ENCODE measurements around the gene IL5. TPM values are rescaled to one million over a fixed set of nuclear protein-coding genes. Genes with fewer than 3 reads are reported as not detected.
"Not testable (repeated sequence)": the region's sequence is repeated elsewhere in the genome, so short reads cannot be mapped to it uniquely, and the experiment has no call there.

Gene IL5
- total RNA-seq, 2 experiments from 2014 or later: not detected

- TF ChIP-seq EZH2phosphoT487 (IDR thresholded peaks at IDR 0.05; ENCODE audit: borderline replicate concordance, low read depth, low read length): no peak
- H3K4me1 ChIP-seq (ENCODE audit: insufficient read depth, low read length, poor library complexity, severe bottlenecking): no peaks in the 10 kb centered on the region
- ChIA-PET CTCF (ENCODE audit: unreplicated experiment) (no interaction called here), POLR2A (no interaction called here)
- no peaks in the 10 kb centered on the region for H3K9me2 ChIP-seq (ENCODE audit: insufficient read depth, low read length)
- H3K27ac ChIP-seq (ENCODE audit: low read depth, low read length, poor library complexity, severe bottlenecking): no peak overlapping the region
- BruUV-seq (replicated peaks): no TSS peak
- peaks cover 95% of the 10 kb centered on the region for H3K36me3 ChIP-seq (ENCODE audit: insufficient read depth, low read length)
- H3K9me3 ChIP-seq (ENCODE audit: low read length): no peaks in the 10 kb centered on the region
- no peaks in the 10 kb centered on the region for H3K79me2 ChIP-seq (ENCODE audit: insufficient read depth, low read depth, low read length)
- no peak for DNase-seq (ENCODE audit: low spot score)
- H2AFZ ChIP-seq (ENCODE audit: low read length): no peak overlapping the region
- H3K4me3 ChIP-seq (ENCODE audit: low read depth, low read length, poor library complexity, severe bottlenecking): no peak overlapping the region
- no peaks in the 10 kb centered on the region for H4K20me1 ChIP-seq (ENCODE audit: insufficient read depth, low read length)
- intact Hi-C loops (cut with micrococcal nuclease; ENCODE audit: unreplicated experiment): no loop called here
- no peak overlapping the region for H3K4me2 ChIP-seq (ENCODE audit: low read length)
Observed at GRCh38 chr5:132589467-132589866, 46.1 kb upstream of the IL5 start.

- Histone ChIP-seq H2AFZ (ENCODE audit: low read length) (no peak overlapping the region), H3K4me3 (ENCODE audit: low read depth, low read length, poor library complexity, severe bottlenecking) (no peak overlapping the region), H3K79me2 (ENCODE audit: insufficient read depth, low read depth, low read length) (no peaks in the 10 kb centered on the region), H3K4me1 (ENCODE audit: insufficient read depth, low read length, poor library complexity, severe bottlenecking) (no peaks in the 10 kb centered on the region), H3K9me3 (ENCODE audit: low read length) (no peaks in the 10 kb centered on the region), H4K20me1 (ENCODE audit: insufficient read depth, low read length) (no peaks in the 10 kb centered on the region), H3K9me2 (ENCODE audit: insufficient read depth, low read length) (no peaks in the 10 kb centered on the region), H3K4me2 (ENCODE audit: low read length) (no peak overlapping the region), H3K27ac (ENCODE audit: low read depth, low read length, poor library complexity, severe bottlenecking) (no peak overlapping the region), H3K36me3 (ENCODE audit: insufficient read depth, low read length) (peaks cover 94% of the 10 kb centered on the region)
- intact Hi-C loops (cut with micrococcal nuclease; ENCODE audit: unreplicated experiment): no loop called here
- CTCF ChIA-PET (ENCODE audit: unreplicated experiment): no interaction called here
- TF ChIP-seq EZH2phosphoT487 (IDR thresholded peaks at IDR 0.05; ENCODE audit: borderline replicate concordance, low read depth, low read length) (no peak), CTCF (conservative IDR thresholded peaks at IDR 0.05; ENCODE audit: low read length) (no peak)
- DNase-seq (ENCODE audit: low spot score): no peak
- POLR2A ChIA-PET: interaction anchor here (1.1 kb wide), 1 partner anchor 99 kb away, joined by 4 read pairs; no protein-coding TSS in a partner anchor
- BruUV-seq (replicated peaks): no TSS peak
Observed at GRCh38 chr5:132586063-132586462, 42.7 kb upstream of the IL5 start.

- H3K79me2 ChIP-seq (ENCODE audit: insufficient read depth, low read depth, low read length); H3K27ac ChIP-seq (ENCODE audit: low read depth, low read length, poor library complexity, severe bottlenecking); BruUV-seq (replicated peaks); H2AFZ ChIP-seq (ENCODE audit: low read length); CTCF ChIA-PET (ENCODE audit: unreplicated experiment); H3K4me3 ChIP-seq (ENCODE audit: low read depth, low read length, poor library complexity, severe bottlenecking); H3K4me1 ChIP-seq (ENCODE audit: insufficient read depth, low read length, poor library complexity, severe bottlenecking); DNase-seq (ENCODE audit: low spot score); H3K4me2 ChIP-seq (ENCODE audit: low read length); intact Hi-C loops (cut with micrococcal nuclease; ENCODE audit: unreplicated experiment); H3K9me2 ChIP-seq (ENCODE audit: insufficient read depth, low read length); POLR2A ChIA-PET; H4K20me1 ChIP-seq (ENCODE audit: insufficient read depth, low read length); H3K9me3 ChIP-seq (ENCODE audit: low read length): not testable (repeated sequence)
- H3K36me3 ChIP-seq (ENCODE audit: insufficient read depth, low read length): peaks cover 93% of the 10 kb centered on the region
Observed at GRCh38 chr5:132584560-132584959, 41.2 kb upstream of the IL5 start.

- POLR2A ChIA-PET: interaction anchor here (0.5 to 0.8 kb wide), 3 partner anchors 31 to 1103 kb away, joined by 3 to 4 read pairs (median 3); no protein-coding TSS in a partner anchor
- CTCF ChIA-PET (ENCODE audit: unreplicated experiment): no interaction called here
- H3K79me2 ChIP-seq (ENCODE audit: insufficient read depth, low read depth, low read length): no peaks in the 10 kb centered on the region
- no TSS peak for BruUV-seq (replicated peaks)
- no peak overlapping the region for H2AFZ ChIP-seq (ENCODE audit: low read length)
- H3K4me2 ChIP-seq (ENCODE audit: low read length): no peak overlapping the region
- H3K36me3 ChIP-seq (ENCODE audit: insufficient read depth, low read length): peaks cover 95% of the 10 kb centered on the region
- TF ChIP-seq EZH2phosphoT487 (IDR thresholded peaks at IDR 0.05; ENCODE audit: borderline replicate concordance, low read depth, low read length) (no peak), CTCF (conservative IDR thresholded peaks at IDR 0.05; ENCODE audit: low read length) (no peak)
- DNase-seq (ENCODE audit: low spot score): no peak
- H3K27ac ChIP-seq (ENCODE audit: low read depth, low read length, poor library complexity, severe bottlenecking): no peak overlapping the region
- H3K9me3 ChIP-seq (ENCODE audit: low read length): no peaks in the 10 kb centered on the region
- no peak overlapping the region for H3K4me3 ChIP-seq (ENCODE audit: low read depth, low read length, poor library complexity, severe bottlenecking)
- no peaks in the 10 kb centered on the region for H3K9me2 ChIP-seq (ENCODE audit: insufficient read depth, low read length)
- intact Hi-C loops (cut with micrococcal nuclease; ENCODE audit: unreplicated experiment): no loop called here
- no peaks in the 10 kb centered on the region for H4K20me1 ChIP-seq (ENCODE audit: insufficient read depth, low read length)
- no peaks in the 10 kb centered on the region for H3K4me1 ChIP-seq (ENCODE audit: insufficient read depth, low read length, poor library complexity, severe bottlenecking)
Observed at GRCh38 chr5:132576123-132576522, 32.8 kb upstream of the IL5 start.
